DMS 273 (cell line): Measurements from ENCODE around the gene EFCAB14.
"Not testable (repeated sequence)": the region's sequence is repeated elsewhere in the genome, so short reads cannot be mapped to it uniquely, and the experiment has no call there.

Source experiments
- DNase-seq: peaks from one replicate; lab custom pipeline; 2025; ENCODE audit not compliant: unreplicated experiment; lab: John Stamatoyannopoulos, UW

Gene EFCAB14

DNA sequence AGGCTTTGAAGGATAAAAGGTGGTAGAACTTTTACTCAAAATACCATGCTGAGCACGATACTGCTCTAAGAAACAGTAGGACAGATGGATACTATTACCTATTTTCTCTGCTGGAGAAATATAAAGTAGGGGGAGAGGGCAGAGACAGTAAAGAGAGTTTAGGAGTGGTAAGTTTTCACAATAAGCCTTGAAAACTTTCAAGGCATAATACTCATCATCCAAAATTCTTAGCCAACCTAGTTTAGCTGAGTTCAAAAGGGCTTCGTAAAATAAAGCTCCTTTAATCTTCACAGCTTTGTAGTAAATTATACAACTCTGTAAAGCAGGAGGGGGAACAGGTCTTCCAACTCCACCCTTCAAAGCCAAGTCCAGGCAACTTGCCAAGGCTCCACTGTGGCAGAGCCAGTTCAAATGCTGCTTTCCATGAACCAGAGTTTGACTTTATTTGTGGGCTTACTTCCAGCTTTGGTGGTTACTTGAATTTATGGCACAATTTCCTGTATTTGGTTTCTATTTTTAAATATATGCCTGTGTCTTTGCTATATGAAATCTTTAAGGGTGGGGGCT, 31.7 kb downstream of the EFCAB14 start:
- peak; percentile 78 for DNase-seq

DNA sequence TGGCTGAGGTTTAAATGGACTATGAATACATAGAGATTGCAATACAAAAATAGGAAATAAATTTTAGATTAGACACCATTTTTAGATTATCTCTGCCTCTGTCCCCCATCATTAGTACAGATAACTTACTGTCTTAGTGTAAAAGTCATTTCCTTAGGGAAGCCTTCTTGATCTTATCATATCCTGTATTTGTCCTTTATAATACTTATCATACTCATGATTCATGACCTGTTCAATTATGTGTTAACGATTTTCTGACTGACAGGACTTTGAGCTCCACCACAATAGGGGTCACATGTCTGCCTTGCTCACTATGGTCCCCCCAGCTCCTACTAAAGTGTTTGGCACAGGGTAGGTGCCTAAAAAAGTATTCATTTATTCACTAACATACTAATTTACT, 32.7 kb downstream of the EFCAB14 start:
- DNase-seq = no peak

DNA sequence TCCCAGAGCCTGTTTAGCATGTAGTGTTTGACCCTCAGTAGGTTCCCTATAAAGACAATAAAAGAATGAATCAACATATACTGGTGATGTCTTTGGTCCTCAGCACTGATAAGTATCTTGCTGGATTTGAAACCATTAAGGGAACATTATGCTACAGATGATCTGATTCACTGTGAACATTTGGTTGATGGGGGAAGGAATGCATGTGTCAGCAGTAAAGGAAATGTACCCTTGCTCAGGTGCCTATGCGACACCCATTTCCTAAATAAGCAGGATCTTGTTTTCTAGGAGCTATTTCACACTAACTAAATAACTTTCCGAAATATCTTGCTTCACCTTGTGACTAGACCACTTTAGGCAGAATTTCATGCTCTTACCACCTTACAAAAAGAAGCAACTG, 34.2 kb downstream of the EFCAB14 start:
- no peak for DNase-seq

DNA sequence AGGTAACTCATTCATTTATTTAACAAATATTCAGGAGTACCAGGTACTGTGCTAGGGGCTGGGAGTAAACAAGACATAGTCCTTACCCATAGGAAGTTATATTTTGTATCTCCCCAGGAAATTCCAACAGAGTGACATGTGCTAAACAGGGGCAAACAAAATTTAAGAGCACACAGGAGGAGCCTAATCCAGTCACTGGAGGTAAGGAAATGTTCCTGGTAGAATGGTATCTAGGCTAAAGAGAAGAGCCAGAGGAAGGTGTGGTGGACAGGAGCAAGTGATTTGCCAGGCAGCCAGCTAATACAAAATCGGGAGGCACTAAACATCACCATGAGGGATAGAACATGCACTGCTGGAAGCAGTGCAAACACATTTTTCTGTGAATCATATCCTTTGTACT, 36.9 kb downstream of the EFCAB14 start:
- no peak for DNase-seq

DNA sequence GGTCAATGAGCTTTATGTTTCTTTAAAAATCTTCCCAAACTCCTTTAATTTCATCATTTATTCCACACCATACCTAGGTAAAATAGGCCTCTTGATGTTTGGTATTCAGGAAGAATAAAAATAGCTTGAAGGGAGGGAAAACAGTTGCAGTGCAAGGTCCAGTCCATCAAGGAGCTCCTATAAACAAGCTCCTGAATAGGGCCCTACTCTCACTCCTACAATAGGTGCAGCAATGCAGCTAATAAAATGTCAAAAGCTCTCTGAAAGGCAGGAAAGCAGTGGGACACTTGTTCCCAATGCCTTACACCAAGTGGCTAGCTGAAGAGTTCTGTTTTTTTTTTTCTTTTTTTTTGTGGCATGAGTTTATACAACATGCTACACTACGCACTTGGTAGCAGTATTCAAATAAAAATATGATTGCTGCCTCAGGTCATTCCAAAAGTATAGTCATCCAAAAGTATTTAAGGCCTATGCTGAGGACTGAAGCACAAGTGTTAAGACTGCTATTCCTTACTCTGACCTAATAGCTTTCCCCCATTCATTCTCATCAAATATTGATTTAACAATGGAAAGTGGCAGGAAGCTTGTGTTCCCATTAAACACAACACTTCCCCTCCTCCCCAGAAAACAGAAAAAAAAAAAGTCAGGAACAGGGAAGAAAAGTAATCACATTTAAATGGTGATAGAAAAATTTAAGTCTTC, 37.4 kb downstream of the EFCAB14 start:
- DNase-seq = no peak

DNA sequence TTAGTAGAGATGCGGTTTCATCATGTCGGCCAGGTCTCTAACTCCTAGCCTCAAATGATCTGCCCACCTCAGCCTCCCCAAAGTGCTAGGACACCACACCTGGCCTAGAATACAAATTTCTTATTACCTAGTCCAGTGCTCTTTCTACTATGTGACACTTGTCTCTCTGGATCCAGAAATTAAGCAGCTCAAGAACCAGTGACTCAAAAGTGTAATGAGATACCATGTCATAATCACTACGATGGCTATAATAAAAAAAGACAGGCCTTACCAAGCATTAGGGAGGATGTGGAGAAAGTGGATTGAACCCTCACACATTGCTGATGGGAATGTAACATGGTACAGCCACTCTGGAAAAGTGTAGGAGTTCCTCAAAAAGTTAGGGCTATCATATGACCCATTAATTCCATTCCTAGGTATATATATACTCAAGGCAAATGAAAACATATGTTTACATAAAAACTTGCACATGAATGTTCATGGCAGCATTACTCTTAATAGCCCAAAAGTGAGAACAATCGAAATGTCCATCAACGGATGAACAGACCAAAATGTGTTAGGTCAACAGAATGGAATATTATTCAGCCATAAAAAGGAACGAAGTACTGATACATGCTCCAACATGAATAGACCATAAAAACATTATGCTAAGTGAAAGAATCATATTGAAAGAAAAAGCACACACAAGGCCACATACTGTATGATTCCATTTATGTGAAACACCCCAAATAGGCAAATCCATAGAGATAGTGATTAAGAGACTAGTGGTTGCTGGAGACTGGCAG, 38.9 kb downstream of the EFCAB14 start:
- DNase-seq = no peak

DNA sequence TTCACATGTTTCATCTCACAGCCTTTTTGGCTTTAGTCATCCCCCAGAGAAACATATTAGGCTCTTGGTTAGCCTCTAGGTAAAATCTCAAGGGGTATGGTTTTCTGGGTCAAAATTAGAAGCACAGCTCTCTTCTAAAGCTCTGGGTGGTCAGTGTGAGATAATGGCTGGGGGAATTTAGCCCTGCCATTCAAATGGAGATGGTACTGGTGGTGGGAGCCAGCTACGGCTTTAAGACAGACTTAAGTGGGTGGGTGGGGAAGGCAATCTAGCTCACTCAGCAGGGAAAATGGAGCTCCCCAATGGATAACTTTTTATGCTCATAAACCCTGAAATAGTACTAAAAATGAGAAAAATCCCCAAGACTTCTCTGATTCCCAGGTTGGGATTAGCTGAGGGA, 41.6 kb downstream of the EFCAB14 start:
- no peak for DNase-seq

DNA sequence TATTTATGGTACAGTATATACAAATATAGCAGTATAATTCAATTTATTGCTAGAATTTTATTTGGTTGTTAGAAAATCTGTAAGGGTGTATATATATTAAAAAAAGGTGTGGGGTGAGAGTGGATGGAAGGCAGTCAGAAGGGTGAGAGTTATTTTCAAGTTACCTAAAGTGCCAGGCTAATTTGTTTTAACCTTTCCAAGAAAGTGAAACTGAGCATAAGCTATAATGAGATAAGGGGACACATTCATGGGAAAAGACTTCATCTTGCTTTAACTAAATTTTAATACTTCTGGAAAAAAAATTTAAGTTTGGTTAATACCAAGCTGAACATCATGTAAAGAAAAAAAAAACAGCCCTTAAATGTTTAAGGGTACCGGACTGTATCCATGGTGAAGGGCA, 42.4 kb downstream of the EFCAB14 start:
- DNase-seq = no peak

DNA sequence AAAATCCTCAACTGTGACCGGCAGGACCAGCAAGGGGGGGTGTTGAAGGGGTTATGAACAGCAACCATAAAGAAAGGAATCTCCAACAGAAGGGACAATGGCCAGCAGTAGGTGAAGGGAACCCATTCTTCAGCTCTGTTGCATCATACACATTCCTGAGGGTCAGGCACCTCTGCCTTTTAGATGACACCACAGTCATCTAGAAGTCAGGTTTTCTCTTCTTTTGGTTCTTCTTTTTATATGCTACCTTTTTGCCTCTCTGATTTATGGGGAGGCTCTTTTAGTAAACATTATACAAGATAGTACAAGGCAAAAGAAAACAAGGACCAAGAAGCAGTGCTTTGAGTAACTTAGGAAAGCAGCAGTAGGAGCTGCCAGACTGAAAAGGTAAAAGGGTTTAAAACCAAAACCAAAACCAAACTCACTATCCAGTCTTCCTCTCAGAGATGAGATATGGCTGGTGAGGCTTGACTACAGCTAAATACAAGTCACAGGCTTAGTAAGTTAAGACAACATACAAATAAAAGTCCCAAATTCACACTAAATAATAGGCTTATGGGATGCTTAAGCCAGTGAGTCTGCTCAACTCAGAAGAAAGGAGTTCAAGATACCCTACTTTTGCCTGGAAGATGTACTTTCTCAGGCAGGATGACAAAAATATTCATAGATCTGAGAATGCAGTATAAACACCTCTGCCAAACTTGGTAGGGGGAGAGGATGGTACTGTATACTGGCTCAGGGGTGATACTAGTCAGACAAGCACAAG, 43.2 kb downstream of the EFCAB14 start:
- no peak for DNase-seq

DNA sequence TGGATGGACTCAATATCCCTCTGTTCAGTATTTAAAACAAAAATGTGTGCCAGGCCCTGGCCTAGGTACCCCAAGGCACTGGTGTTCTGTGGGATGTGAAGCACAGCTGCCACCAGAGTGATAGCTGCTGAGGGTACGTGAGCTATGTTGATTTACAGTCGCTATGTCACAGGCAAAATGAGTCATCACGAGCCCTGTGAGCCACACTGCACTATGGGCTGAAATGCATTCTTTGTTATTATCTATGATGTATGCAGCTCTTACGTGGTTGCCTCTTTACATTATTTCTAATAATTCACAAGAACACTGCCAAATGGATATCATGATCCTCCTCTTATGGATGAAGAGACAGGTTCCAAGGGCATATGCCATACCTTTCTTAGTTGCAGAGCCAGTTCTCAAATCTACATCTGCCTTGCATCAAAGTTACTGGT, 45.1 kb downstream of the EFCAB14 start:
- no peak for DNase-seq

DNA sequence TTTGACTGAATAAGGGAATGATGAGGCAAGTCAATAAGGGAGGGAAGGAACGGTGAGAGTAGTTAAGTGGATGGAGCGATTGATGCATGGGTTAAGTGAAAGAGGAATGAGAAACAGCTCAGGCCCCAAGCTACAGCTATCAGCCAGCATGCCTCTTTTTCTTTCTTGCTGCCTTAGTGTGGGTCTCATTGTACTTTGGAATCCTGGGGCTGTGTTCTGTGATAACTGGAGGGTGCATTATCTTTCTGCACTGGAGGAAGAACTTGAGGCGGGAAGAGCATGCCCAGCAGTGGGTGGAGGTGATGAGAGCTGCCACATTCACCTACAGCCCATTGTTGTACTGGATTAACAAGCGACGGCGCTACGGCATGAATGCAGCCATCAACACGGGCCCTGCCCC, 46.2 kb downstream of the EFCAB14 start:
- no peak for DNase-seq

DNA sequence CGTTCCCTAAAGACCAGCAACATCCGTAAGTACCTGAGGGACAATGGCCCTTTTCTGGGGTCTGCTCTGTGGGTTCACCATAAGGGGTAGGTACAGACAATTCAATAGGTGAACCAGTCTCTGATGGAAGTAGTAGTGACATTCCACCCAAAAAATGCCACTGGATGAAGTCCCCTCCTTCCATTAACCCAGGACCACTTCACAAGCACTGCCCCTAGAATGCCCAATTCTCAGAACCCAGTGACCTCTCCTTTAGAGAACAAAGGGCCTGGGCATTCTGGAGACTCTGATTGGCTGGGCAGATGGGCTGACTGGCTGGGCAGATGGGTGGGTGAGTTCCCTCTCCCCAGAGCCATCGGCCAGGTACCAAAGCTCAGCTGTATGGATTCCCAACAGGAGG, 47.4 kb downstream of the EFCAB14 start, which contains the start of gene TEX38:
Gene TEX38 (plus strand): TSS at position 301 of the 400 bp plus-strand sequence. CDS start 81 bp downstream, at position 382.
- DNase-seq = no peak

DNA sequence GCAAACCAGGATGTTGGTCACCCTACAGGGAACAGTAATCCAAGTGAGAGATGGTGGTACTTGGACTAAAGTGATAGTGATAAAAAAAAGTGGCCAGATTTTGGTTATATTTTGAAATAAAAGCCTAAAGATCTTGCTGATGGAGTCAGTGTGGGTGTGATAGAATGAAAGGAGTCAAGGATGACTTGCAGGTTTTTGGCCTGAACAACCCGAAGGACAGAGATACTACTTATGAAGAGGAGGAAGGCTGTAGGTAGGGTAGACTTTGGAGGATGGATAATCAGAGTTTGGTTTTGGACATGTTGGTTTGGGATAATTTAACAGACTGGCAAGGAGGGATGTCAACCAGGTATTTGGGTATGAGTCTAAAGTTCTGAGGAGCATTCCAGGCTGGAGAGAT, 48.8 kb downstream of the EFCAB14 start:
- no peak for DNase-seq

DNA sequence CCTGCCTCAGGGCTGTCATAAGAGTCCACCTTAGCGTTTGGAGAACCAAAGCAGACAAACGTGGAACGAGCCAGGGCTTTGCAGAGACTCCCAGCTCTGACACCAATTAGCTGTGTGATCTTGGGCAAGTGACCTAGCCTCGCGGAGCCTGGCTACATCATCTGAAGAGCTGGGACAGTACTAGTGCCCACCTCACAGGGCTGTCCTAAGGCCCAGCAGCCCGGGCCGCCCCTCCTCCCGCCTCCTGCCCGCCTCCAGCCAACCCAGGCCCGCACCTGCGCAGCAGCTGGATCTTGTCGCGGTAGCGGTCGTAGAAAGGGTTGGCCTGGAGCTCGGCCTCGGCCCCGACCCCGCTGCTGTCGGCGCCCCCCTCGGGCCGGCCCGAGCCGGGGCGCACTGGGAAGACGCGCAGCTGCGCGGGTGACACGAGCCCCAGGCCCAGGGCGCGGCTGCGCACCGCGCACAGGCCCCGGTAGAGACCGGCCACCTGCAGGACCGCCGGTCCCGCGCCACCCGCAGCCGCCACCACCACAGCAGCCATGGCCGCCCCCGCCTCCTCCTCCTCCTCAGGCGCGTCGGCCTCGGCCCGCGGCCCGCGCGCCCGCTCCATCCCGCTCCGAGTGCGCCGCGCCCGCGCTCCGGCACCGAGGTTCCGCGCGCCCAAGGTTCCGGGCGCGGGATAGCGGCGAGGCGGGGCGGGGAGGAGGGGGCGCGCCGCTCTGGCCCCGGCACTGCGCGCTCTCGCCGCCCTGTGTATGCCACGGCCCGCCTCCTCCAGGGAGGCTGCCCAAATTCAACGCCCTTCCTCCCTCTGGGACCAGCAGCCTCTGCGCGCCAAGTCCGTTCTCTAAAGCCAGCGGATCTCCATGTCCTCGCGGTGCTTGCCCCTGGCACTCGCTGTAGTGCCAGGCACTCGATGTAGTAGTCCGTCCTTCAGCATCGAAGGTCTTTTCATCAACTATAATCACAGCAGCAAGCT, 50.8 kb downstream of the EFCAB14 start, which contains the start of gene ATPAF1:
Gene ATPAF1 (minus strand): TSS at position 583 of the 979 bp plus-strand sequence. CDS start 42 bp downstream, at position 541.
- peak; percentile 92 for DNase-seq

DNA sequence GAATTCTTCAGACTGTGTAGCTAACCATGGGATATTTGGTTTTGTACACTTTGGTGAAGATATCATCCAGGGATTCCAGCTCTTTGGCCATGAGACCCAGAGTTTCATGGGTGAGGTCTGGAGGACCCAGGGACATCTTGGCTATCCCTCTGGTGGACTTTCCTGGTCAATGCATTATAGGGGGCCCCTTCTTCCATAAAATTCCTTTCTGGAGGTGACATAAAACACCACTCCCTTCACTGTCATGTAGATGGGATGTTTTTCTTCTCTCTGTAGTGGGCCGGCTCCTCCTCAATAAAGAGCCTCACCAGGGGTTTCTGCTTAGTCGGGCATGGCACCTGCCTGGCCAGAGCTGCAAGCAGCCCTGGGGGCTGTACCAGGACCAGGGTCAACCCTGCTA, 52.9 kb downstream of the EFCAB14 start:
- no peak for DNase-seq

DNA sequence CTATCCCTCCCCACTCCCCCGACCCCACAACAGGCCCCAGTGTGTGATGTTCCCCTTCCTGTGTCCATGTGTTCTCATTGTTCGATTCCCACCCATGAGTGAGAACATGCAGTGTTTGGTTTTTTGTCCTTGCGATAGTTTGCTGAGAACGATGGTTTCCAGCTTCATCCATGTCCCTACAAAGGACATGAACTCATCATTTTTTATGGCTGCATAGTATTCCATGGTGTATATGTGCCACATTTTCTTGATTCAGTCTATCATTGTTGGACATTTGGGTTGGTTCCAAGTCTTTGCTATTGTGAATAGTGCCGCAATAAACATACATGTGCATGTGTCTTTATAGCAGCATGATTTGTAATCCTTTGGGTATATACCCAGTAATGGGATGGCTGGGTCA, 56.0 kb downstream of the EFCAB14 start:
- DNase-seq = not testable (repeated sequence)

DNA sequence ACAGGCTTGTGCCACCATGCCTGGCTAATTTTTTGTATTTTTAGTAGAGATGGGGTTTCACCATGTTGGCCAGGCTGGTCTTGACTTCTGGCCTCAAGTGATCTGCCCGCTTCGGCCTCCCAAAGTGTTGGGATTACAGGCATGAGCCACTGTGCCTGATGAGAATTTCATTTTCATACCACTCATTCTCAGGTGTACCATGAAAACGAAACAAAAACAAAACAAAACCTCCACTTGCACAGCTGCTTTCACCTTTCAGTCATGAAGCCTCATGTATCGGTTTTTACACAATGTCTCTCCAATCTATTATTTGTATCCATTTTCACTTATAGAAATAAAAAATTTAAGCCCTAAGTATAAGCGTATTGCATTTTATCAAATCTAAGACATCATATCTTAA, 58.8 kb downstream of the EFCAB14 start:
- not testable (repeated sequence) for DNase-seq

DNA sequence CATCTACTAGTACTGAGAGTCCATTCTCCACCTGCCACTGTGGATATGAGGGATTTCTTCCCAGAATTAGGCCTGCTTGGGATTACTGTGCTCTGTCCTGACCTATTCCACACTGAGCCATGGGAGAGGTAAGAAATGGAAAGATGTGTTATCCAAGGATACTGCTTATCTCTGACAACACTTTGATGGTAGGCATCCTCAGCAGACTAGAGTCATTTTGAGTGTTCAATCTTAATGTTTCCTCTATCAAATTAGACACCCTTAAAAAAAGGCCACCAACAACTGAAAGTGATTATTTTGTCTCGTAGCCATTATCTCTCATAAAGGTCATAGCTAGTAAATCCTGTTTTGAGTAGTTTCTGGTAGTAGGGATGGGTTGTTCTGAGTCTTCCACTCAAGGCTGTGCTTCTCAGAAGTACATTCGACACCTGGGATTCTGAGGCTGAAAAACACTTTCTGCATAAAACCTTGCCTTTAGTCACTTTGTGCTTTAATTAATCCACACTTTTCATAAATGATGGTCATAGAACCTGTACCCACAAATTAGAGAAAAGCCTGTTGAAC, 59.5 kb downstream of the EFCAB14 start:
- DNase-seq = no peak

DNA sequence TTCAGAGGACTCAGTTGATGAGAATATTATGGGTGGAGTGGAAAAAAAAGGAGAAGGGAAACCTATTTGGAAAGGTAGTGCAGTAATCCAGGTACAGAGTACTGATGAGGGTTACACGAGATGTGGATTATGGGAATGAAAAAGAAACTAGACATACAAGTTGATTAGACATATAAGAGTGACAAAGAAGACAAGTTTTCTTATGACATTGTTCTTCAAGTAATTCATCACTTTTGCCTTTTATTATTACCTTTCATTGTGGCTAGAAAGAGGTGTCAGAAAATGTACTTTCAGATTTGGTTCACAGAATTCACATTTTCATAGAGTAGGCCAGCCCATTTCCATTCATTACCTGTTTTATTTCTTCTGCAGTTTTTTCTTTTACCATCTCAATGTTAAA, 61.1 kb downstream of the EFCAB14 start:
- no peak for DNase-seq

DNA sequence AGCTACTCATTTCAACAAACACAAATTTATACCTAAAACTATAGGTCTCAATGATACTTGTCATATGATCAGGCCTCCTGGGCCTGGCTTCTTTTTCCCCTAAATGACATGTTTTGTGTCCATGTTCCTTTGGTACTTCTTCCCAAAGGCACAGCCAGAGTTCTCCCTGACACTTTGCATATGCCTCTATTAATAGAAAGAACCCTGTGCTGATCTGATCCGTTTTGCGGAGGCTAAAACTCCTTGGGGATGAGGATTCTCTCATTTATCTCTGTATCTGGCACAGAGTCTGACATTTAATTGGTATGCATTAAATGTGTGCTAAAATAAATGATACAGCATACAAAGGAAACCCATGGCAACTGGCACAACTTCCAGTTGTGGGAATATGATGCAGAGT, 62.3 kb downstream of the EFCAB14 start:
- no peak for DNase-seq
